Retina (tissue), 1 donor: ENCODE results near the gene CCNI.

Experiments
- DNase-seq: peaks from one replicate; pipeline ENCODE4 v3.0.0-alpha.2; 2016

The CCNI gene

GRCh38 chr4:77001907-77002306 is 73.9 kb downstream of the CCNI start:
- DNase-seq: no peak

DNA sequence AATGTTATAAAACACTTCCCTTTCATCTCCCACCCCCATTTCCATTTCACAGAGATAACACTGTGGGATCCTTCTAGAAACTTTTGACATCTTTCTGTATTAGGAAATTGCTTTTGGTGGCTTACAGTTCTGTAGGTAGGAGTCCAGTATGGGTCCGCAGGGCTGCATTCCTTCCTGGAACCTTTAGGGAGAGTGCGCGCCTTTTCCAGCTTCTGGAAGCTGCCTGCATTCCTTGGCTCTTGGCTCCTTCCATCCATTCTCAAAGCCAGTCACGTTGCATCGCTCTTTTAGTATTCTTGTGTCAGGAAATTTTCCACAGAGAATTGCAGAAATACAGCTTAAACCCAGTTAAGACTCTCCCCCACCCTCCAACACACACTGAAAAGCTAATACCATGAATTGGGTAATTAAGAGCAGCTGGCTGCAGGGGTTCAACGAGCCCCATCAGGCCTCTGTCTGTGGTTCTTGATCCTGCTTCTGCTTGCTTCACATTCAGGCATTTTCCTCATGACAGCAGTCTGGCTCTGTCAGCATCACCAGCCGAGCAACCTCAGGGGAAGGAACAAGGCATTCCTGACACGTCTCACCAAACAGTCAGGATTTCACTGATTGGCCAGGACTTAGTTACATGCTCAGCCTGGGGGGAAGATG is 77.4 kb downstream of the CCNI start:
- DNase-seq: no peak

DNA sequence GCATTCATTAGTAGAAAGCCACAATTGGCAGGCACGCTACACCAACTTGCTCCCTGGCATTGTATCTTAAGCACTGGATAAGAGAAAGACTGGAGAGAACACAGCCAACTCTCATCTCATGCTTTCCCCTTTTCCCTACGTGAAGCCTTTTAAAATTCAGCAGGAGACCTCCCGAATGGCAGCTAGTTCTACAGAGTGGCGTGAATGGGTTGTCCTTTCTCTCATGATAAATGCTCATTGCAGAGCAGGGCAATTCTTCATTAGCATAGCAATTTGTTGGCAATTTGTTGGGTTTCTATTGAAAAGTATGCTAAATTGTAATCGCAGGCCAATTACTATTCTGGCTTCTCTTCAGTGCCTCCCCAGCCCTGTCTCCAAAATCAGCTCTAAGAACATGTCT is 78.3 kb downstream of the CCNI start:
- DNase-seq: no peak
